CD4-positive, CD25-positive, alpha-beta regulatory T cell (primary cell): Measurements from ENCODE around the gene ZMIZ2. TPM values are rescaled to one million over a fixed set of nuclear protein-coding genes. Genes with fewer than 3 reads are reported as not detected.
A peak's percentile ranks its signal among the peaks of the same experiment; 100 is the strongest.
"Not testable (repeated sequence)": the region's sequence is repeated elsewhere in the genome, so short reads cannot be mapped to it uniquely, and the experiment has no call there.

Experiments
- ATAC-seq, 2 donors: fragments of 150-1000 bp; cut with Tn5 transposase; one replicate each; pipeline ENCODE4 v1.10.0; 2021; ENCODE audit warnings: low read depth in 2 of 2, moderate number of reproducible peaks in 2 of 2, moderate library complexity in 1 of 2
- DNase-seq, 3 donors: peaks; one replicate each; pipeline versions ENCODE4 v3.0.0 to v3.0.0-alpha.2; 2012 to 2022; ENCODE audit warnings: mixed read lengths in 1 of 3
- H3K27ac ChIP-seq: one replicate; pipeline ENCODE4 v1.7.0; 2013; ENCODE audit warnings: mild to moderate bottlenecking, low read length; ENCODE audit not compliant: insufficient read depth, poor library complexity, severe bottlenecking
- H3K27me3 ChIP-seq: one replicate; pipeline ENCODE4 v1.7.0; 2013; ENCODE audit warnings: low read length; ENCODE audit not compliant: control insufficient read depth, insufficient read depth
- H3K36me3 ChIP-seq: one replicate; pipeline ENCODE4 v1.7.0; 2013; ENCODE audit warnings: mild to moderate bottlenecking, low read length, moderate library complexity; ENCODE audit not compliant: control insufficient read depth, insufficient read depth
- H3K4me1 ChIP-seq: 2 replicates; pipeline ENCODE4 v1.7.0; 2013; ENCODE audit warnings: mild to moderate bottlenecking, low read length; ENCODE audit not compliant: insufficient read depth, control insufficient read depth, poor library complexity, severe bottlenecking
- H3K4me3 ChIP-seq: one replicate; pipeline ENCODE4 v1.7.0; 2013; ENCODE audit warnings: low read depth, mild to moderate bottlenecking, low read length, moderate library complexity
- H3K9me3 ChIP-seq, 2 experiments: 1 replicate in 1 of 2; 2 replicates in 1 of 2; pipeline ENCODE4 v1.7.0; 2013; ENCODE audit warnings: low read length in 2 of 2, mild to moderate bottlenecking in 1 of 2, moderate library complexity in 1 of 2; ENCODE audit not compliant: control insufficient read depth in 2 of 2
- H3K27ac Mint-ChIP-seq, 3 donors: one replicate each; pipeline ENCODE4 v1.8.0; 2020 to 2022; ENCODE audit warnings: mild to moderate bottlenecking in 3 of 3, mixed read lengths in 3 of 3, moderate library complexity in 2 of 3
- H3K27me3 Mint-ChIP-seq: one replicate; pipeline ENCODE4 v1.8.0; 2022; ENCODE audit warnings: mild to moderate bottlenecking, mixed read lengths
- H3K36me3 Mint-ChIP-seq: one replicate; pipeline ENCODE4 v1.8.0; 2020; ENCODE audit warnings: mixed read lengths
- H3K4me1 Mint-ChIP-seq, 4 donors: one replicate each; pipeline ENCODE4 v1.8.0; 2020 to 2022; ENCODE audit warnings: mixed read lengths in 4 of 4, mild to moderate bottlenecking in 1 of 4
- H3K4me3 Mint-ChIP-seq, 4 donors: one replicate each; pipeline ENCODE4 v1.8.0; 2020 to 2022; ENCODE audit warnings: mild to moderate bottlenecking in 4 of 4, mixed read lengths in 4 of 4, moderate library complexity in 3 of 4
- H3K9me3 Mint-ChIP-seq, 7 donors: one replicate each; pipeline ENCODE4 v1.8.0; 2020 to 2022; ENCODE audit warnings: mixed read lengths in 7 of 7, mild to moderate bottlenecking in 3 of 7, moderate library complexity in 2 of 7
- polyA plus RNA-seq, 4 donors: library from polyadenylated mRNA; unstranded; fragments of 300-500 nt; fragmentation: Illumina TruSeq; gene quantifications; one replicate each; pipeline ENCODE4 v1.2.3, GENCODE V29; 2021
- total RNA-seq: library from RNA; stranded (reverse); gene quantifications from one replicate; pipeline ENCODE4 v1.2.3, GENCODE V29; 2022

ZMIZ2 gene
- total and polyA plus RNA-seq, 5 donors from 2014 or later, result 2.9 to 110 (median 4.6) TPM

- Histone ChIP-seq H3K27ac (no peak overlapping the region), H3K27me3 (no peaks in the 10 kb centered on the region), H3K4me3 (no peak overlapping the region), H3K4me1 (peaks cover 33% of the 10 kb centered on the region), H3K9me3 (no peaks in the 10 kb centered on the region), H3K36me3 (peaks cover 4% of the 10 kb centered on the region)
- Mint-ChIP-seq H3K9me3 (no peaks in the 10 kb centered on the region), H3K4me3 (no peak overlapping the region), H3K36me3 (peaks cover 4% of the 10 kb centered on the region), H3K27ac (peak overlapping the region in 1 of 3 donors; percentile 59), H3K27me3 (no peaks in the 10 kb centered on the region), H3K4me1 (peaks cover 0 to 42% (median 24%) of the 10 kb centered on the region in 4 donors)
- DNase-seq, result no peak
- no peak for ATAC-seq
Measured at GRCh38 chr7:44772440-44772839, 23.8 kb downstream of the ZMIZ2 start.

- H3K4me1 ChIP-seq, result peaks cover 28% of the 10 kb centered on the region
- H3K4me1 Mint-ChIP-seq, result peaks cover 0 to 38% (median 22%) of the 10 kb centered on the region in 4 donors
- H3K36me3 ChIP-seq, result peaks cover under 1% of the 10 kb centered on the region
- H3K27me3 ChIP-seq, result no peaks in the 10 kb centered on the region
- H3K36me3 Mint-ChIP-seq, result peaks cover 4% of the 10 kb centered on the region
- no peak overlapping the region for H3K27ac Mint-ChIP-seq
- H3K9me3 ChIP-seq, result no peaks in the 10 kb centered on the region
- no peaks in the 10 kb centered on the region for H3K9me3 Mint-ChIP-seq
- H3K4me3 ChIP-seq, result no peak overlapping the region
- DNase-seq, result no peak
- ATAC-seq, result no peak
- no peak overlapping the region for H3K4me3 Mint-ChIP-seq
- no peaks in the 10 kb centered on the region for H3K27me3 Mint-ChIP-seq
- H3K27ac ChIP-seq, result no peak overlapping the region
Measured at GRCh38 chr7:44772867-44773266, 24.2 kb downstream of the ZMIZ2 start.

- H3K36me3 Mint-ChIP-seq, H3K27me3 Mint-ChIP-seq, H3K4me3 Mint-ChIP-seq, H3K27ac ChIP-seq, H3K4me3 ChIP-seq, H3K9me3 ChIP-seq, H3K9me3 Mint-ChIP-seq, H3K36me3 ChIP-seq, ATAC-seq, DNase-seq, H3K27me3 ChIP-seq: not testable (repeated sequence)
- H3K4me1 Mint-ChIP-seq, result peaks cover 0 to 22% (median 14%) of the 10 kb centered on the region in 4 donors
- peak overlapping the region in 1 of 3 donors; percentile 44 for H3K27ac Mint-ChIP-seq
- peaks cover 12% of the 10 kb centered on the region for H3K4me1 ChIP-seq
Measured at GRCh38 chr7:44774486-44774885, 25.8 kb downstream of the ZMIZ2 start.

- Mint-ChIP-seq H3K4me3 (no peak overlapping the region), H3K27me3 (no peaks in the 10 kb centered on the region), H3K27ac (no peak overlapping the region), H3K4me1 (peaks cover 0 to 11% (median 4%) of the 10 kb centered on the region in 4 donors), H3K36me3 (no peaks in the 10 kb centered on the region), H3K9me3 (no peaks in the 10 kb centered on the region)
- Histone ChIP-seq H3K4me3 (no peak overlapping the region), H3K4me1 (peaks cover 2% of the 10 kb centered on the region), H3K27me3 (no peaks in the 10 kb centered on the region), H3K36me3 (no peaks in the 10 kb centered on the region), H3K27ac (no peak overlapping the region), H3K9me3 (no peaks in the 10 kb centered on the region)
- no peak for ATAC-seq
- no peak for DNase-seq
Measured at GRCh38 chr7:44775383-44776107, 26.9 kb downstream of the ZMIZ2 start.

GRCh38 chr7:44776211-44776610 lies 27.6 kb downstream of the ZMIZ2 start:
- Mint-ChIP-seq H3K4me1 (peaks cover 0 to 5% (median 2%) of the 10 kb centered on the region in 4 donors), H3K27ac (no peak overlapping the region), H3K27me3 (no peaks in the 10 kb centered on the region), H3K9me3 (no peaks in the 10 kb centered on the region), H3K36me3 (no peaks in the 10 kb centered on the region), H3K4me3 (no peak overlapping the region)
- Histone ChIP-seq H3K4me3 (no peak overlapping the region), H3K9me3 (no peaks in the 10 kb centered on the region), H3K36me3 (no peaks in the 10 kb centered on the region), H3K4me1 (no peaks in the 10 kb centered on the region), H3K27ac (no peak overlapping the region), H3K27me3 (no peaks in the 10 kb centered on the region)
- DNase-seq (no peak), ATAC-seq (no peak)

- DNase-seq (no peak), ATAC-seq (no peak)
- Histone ChIP-seq H3K27me3 (no peaks in the 10 kb centered on the region), H3K4me3 (no peak overlapping the region), H3K27ac (no peak overlapping the region), H3K36me3 (no peaks in the 10 kb centered on the region), H3K4me1 (peaks cover 7% of the 10 kb centered on the region), H3K9me3 (peaks cover 0 to 5% of the 10 kb centered on the region in 2 experiments)
- no peak overlapping the region for H3K4me3 Mint-ChIP-seq
- peaks cover 0 to 10% (median 2%) of the 10 kb centered on the region in 7 donors for H3K9me3 Mint-ChIP-seq
- H3K27ac Mint-ChIP-seq, result peak overlapping the region in 1 of 3 donors; percentile 52
- H3K27me3 Mint-ChIP-seq, result no peaks in the 10 kb centered on the region
- peaks cover 10% of the 10 kb centered on the region for H3K36me3 Mint-ChIP-seq
- H3K4me1 Mint-ChIP-seq, result peaks cover 0 to 8% (median 3%) of the 10 kb centered on the region in 4 donors
Measured at GRCh38 chr7:44782460-44782859, 33.8 kb downstream of the ZMIZ2 start.

- Histone ChIP-seq H3K9me3 (peaks cover 0 to 5% of the 10 kb centered on the region in 2 experiments), H3K27me3 (no peaks in the 10 kb centered on the region), H3K27ac (no peak overlapping the region), H3K4me3 (no peak overlapping the region), H3K36me3 (no peaks in the 10 kb centered on the region), H3K4me1 (peaks cover 7% of the 10 kb centered on the region)
- DNase-seq, result no peak
- peaks cover 10% of the 10 kb centered on the region for H3K36me3 Mint-ChIP-seq
- H3K4me3 Mint-ChIP-seq, result no peak overlapping the region
- H3K27me3 Mint-ChIP-seq, result no peaks in the 10 kb centered on the region
- no peak overlapping the region for H3K27ac Mint-ChIP-seq
- H3K9me3 Mint-ChIP-seq, result peaks cover 0 to 10% (median 2%) of the 10 kb centered on the region in 7 donors
- H3K4me1 Mint-ChIP-seq, result peaks cover 0 to 8% (median 3%) of the 10 kb centered on the region in 4 donors
- no peak for ATAC-seq
Measured at GRCh38 chr7:44783407-44783806, 34.8 kb downstream of the ZMIZ2 start.

GRCh38 chr7:44784364-44784763 lies 35.7 kb downstream of the ZMIZ2 start:
- DNase-seq, result no peak
- Mint-ChIP-seq H3K27ac (no peak overlapping the region), H3K4me1 (peaks cover 0 to 8% (median 3%) of the 10 kb centered on the region in 4 donors), H3K4me3 (no peak overlapping the region), H3K9me3 (peaks cover 0 to 10% (median 2%) of the 10 kb centered on the region in 7 donors), H3K27me3 (no peaks in the 10 kb centered on the region), H3K36me3 (peaks cover 10% of the 10 kb centered on the region)
- Histone ChIP-seq H3K4me3 (no peak overlapping the region), H3K27ac (no peak overlapping the region), H3K27me3 (no peaks in the 10 kb centered on the region), H3K4me1 (peaks cover 7% of the 10 kb centered on the region), H3K9me3 (peaks cover 0 to 5% of the 10 kb centered on the region in 2 experiments), H3K36me3 (no peaks in the 10 kb centered on the region)
- ATAC-seq, result no peak
